Measurements from ENCODE around the gene FUOM. TPM values are rescaled to one million over a fixed set of nuclear protein-coding genes. Genes with fewer than 3 reads are reported as not detected.

The FUOM gene
- total RNA-seq, 1 experiment from 2014 or later: 31.3 TPM

DNA sequence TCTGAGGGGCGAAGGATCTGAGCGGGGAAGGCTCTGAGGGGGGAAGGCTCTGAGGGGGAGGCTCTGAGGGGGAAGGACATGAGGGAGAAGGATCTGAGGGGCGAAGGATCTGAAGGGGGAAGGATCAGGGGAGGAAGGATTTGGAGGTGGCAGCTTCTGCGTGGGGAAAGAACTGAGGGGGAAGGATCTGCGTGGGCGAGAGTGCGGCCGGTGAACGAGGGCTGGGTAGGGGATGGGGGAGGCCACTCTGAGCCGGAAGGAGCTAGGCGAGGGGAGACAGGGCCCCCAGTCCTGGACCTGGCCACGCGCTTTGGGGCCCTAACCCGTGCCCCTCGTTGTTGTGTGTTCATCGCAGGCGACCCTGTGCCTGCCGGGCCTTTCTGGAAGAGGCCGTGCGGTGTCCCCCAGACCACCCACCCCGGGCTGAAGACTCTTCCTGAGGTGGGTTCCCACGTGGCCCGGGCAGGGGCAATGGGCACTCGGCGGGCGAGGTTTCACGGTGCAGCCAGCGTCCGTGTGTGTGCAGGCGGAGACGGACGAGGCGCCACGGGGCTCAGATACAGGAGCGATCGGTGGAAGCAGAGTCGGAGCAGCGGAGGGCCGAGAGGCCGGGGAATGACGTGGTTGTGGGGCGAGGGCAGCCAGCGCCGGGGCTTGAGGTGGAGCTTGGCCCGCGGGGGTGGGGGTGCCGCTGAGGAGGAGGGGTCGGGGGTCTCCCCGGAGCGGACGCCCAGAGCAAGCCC lies 23.1 kb downstream of the FUOM start:
- Mint-ChIP-seq H3K4me3 (peak overlapping the region; percentile 70), H3K27ac (no peak overlapping the region), H3K4me1 (no peaks in the 10 kb centered on the region; the same call in none of the 2 replicates), H3K36me3 (no peaks in the 10 kb centered on the region), H3K27me3 (ENCODE audit: low read depth) (peaks cover 40% of the 10 kb centered on the region), H3K9me3 (peaks cover 6% of the 10 kb centered on the region)
- TF ChIP-seq FOXP1 (CRISPR knock-in tag; IDR thresholded peaks at IDR 0.05; ENCODE audit: borderline replicate concordance) (no peak), SP1 (CRISPR knock-in tag; conservative IDR thresholded peaks at IDR 0.05) (no peak), SMAD3 (CRISPR knock-in tag; IDR thresholded peaks at IDR 0.05; ENCODE audit: borderline replicate concordance) (no peak), HMGA2 (CRISPR knock-in tag; IDR thresholded peaks at IDR 0.05) (no peak), SOX15 (CRISPR knock-in tag; IDR thresholded peaks at IDR 0.05) (no peak), GRHL2 (CRISPR knock-in tag; IDR thresholded peaks at IDR 0.05; ENCODE audit: insufficient replicate concordance, severe bottlenecking) (no peak), CBFB (CRISPR knock-in tag; IDR thresholded peaks at IDR 0.05; ENCODE audit: low read depth) (no peak), FOXJ3 (CRISPR knock-in tag; IDR thresholded peaks at IDR 0.05; ENCODE audit: borderline replicate concordance) (no peak), ATF1 (CRISPR knock-in tag; IDR thresholded peaks at IDR 0.05) (no peak), NR1H2 (CRISPR knock-in tag; IDR thresholded peaks at IDR 0.05) (no peak)
- TF ChIP-seq, protein P1, sequence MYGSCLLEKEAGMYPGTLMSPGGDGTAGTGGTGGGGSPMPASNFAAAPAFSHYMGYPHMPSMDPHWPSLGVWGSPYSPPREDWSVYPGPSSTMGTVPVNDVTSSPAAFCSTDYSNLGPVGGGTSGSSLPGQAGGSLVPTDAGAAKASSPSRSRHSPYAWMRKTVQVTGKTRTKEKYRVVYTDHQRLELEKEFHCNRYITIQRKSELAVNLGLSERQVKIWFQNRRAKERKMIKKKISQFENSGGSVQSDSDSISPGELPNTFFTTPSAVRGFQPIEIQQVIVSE (CRISPR knock-in tag; IDR thresholded peaks at IDR 0.05; ENCODE audit: borderline replicate concordance): no peak
- TF ChIP-seq, protein P2, sequence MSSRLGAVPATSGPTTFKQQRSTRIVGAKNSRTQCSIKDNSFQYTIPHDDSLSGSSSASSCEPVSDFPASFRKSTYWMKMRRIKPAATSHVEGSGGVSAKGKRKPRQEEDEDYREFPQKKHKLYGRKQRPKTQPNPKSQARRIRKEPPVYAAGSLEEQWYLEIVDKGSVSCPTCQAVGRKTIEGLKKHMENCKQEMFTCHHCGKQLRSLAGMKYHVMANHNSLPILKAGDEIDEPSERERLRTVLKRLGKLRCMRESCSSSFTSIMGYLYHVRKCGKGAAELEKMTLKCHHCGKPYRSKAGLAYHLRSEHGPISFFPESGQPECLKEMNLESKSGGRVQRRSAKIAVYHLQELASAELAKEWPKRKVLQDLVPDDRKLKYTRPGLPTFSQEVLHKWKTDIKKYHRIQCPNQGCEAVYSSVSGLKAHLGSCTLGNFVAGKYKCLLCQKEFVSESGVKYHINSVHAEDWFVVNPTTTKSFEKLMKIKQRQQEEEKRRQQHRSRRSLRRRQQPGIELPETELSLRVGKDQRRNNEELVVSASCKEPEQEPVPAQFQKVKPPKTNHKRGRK (CRISPR knock-in tag; IDR thresholded peaks at IDR 0.05; ENCODE audit: borderline replicate concordance): no peak
- TF ChIP-seq, protein P3, sequence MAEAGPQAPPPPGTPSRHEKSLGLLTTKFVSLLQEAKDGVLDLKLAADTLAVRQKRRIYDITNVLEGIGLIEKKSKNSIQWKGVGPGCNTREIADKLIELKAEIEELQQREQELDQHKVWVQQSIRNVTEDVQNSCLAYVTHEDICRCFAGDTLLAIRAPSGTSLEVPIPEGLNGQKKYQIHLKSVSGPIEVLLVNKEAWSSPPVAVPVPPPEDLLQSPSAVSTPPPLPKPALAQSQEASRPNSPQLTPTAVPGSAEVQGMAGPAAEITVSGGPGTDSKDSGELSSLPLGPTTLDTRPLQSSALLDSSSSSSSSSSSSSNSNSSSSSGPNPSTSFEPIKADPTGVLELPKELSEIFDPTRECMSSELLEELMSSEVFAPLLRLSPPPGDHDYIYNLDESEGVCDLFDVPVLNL (CRISPR knock-in tag; IDR thresholded peaks at IDR 0.05; ENCODE audit: borderline replicate concordance, low read depth): no peak
- TF ChIP-seq, protein P4, sequence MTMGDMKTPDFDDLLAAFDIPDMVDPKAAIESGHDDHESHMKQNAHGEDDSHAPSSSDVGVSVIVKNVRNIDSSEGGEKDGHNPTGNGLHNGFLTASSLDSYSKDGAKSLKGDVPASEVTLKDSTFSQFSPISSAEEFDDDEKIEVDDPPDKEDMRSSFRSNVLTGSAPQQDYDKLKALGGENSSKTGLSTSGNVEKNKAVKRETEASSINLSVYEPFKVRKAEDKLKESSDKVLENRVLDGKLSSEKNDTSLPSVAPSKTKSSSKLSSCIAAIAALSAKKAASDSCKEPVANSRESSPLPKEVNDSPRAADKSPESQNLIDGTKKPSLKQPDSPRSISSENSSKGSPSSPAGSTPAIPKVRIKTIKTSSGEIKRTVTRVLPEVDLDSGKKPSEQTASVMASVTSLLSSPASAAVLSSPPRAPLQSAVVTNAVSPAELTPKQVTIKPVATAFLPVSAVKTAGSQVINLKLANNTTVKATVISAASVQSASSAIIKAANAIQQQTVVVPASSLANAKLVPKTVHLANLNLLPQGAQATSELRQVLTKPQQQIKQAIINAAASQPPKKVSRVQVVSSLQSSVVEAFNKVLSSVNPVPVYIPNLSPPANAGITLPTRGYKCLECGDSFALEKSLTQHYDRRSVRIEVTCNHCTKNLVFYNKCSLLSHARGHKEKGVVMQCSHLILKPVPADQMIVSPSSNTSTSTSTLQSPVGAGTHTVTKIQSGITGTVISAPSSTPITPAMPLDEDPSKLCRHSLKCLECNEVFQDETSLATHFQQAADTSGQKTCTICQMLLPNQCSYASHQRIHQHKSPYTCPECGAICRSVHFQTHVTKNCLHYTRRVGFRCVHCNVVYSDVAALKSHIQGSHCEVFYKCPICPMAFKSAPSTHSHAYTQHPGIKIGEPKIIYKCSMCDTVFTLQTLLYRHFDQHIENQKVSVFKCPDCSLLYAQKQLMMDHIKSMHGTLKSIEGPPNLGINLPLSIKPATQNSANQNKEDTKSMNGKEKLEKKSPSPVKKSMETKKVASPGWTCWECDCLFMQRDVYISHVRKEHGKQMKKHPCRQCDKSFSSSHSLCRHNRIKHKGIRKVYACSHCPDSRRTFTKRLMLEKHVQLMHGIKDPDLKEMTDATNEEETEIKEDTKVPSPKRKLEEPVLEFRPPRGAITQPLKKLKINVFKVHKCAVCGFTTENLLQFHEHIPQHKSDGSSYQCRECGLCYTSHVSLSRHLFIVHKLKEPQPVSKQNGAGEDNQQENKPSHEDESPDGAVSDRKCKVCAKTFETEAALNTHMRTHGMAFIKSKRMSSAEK (CRISPR knock-in tag; IDR thresholded peaks at IDR 0.05; ENCODE audit: borderline replicate concordance): no peak
- TF ChIP-seq, protein P5, sequence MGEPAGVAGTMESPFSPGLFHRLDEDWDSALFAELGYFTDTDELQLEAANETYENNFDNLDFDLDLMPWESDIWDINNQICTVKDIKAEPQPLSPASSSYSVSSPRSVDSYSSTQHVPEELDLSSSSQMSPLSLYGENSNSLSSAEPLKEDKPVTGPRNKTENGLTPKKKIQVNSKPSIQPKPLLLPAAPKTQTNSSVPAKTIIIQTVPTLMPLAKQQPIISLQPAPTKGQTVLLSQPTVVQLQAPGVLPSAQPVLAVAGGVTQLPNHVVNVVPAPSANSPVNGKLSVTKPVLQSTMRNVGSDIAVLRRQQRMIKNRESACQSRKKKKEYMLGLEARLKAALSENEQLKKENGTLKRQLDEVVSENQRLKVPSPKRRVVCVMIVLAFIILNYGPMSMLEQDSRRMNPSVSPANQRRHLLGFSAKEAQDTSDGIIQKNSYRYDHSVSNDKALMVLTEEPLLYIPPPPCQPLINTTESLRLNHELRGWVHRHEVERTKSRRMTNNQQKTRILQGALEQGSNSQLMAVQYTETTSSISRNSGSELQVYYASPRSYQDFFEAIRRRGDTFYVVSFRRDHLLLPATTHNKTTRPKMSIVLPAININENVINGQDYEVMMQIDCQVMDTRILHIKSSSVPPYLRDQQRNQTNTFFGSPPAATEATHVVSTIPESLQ (CRISPR knock-in tag; IDR thresholded peaks at IDR 0.05): no peak
- TF ChIP-seq, protein P6, sequence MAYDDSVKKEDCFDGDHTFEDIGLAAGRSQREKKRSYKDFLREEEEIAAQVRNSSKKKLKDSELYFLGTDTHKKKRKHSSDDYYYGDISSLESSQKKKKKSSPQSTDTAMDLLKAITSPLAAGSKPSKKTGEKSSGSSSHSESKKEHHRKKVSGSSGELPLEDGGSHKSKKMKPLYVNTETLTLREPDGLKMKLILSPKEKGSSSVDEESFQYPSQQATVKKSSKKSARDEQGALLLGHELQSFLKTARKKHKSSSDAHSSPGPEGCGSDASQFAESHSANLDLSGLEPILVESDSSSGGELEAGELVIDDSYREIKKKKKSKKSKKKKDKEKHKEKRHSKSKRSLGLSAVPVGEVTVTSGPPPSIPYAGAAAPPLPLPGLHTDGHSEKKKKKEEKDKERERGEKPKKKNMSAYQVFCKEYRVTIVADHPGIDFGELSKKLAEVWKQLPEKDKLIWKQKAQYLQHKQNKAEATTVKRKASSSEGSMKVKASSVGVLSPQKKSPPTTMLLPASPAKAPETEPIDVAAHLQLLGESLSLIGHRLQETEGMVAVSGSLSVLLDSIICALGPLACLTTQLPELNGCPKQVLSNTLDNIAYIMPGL (CRISPR knock-in tag; IDR thresholded peaks at IDR 0.05): no peak
- TF ChIP-seq, protein P7, sequence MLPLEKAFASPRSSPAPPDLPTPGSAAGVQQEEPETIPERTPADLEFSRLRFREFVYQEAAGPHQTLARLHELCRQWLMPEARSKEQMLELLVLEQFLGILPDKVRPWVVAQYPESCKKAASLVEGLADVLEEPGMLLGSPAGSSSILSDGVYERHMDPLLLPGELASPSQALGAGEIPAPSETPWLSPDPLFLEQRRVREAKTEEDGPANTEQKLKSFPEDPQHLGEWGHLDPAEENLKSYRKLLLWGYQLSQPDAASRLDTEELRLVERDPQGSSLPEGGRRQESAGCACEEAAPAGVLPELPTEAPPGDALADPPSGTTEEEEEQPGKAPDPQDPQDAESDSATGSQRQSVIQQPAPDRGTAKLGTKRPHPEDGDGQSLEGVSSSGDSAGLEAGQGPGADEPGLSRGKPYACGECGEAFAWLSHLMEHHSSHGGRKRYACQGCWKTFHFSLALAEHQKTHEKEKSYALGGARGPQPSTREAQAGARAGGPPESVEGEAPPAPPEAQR (CRISPR knock-in tag; IDR thresholded peaks at IDR 0.05): no peak
- POLR2A ChIA-PET: no interaction called here
- DNase-seq (ENCODE audit: low spot score): no peak
- CTCF ChIA-PET: no interaction called here
- peak; percentile 56 for ATAC-seq

All from WTC11 (cell line).